ENCODE data around the gene SH3PXD2B. TPM values are rescaled to one million over a fixed set of nuclear protein-coding genes. Genes with fewer than 3 reads are reported as not detected.
A peak's percentile ranks its signal among the peaks of the same experiment; 100 is the strongest.

The SH3PXD2B gene
- total and polyA plus RNA-seq, 2 of the 13 experiments (the other 11 are each of a cell fraction or from before 2014, with no cell fraction given) = 3.4 to 4.6 TPM

DNA sequence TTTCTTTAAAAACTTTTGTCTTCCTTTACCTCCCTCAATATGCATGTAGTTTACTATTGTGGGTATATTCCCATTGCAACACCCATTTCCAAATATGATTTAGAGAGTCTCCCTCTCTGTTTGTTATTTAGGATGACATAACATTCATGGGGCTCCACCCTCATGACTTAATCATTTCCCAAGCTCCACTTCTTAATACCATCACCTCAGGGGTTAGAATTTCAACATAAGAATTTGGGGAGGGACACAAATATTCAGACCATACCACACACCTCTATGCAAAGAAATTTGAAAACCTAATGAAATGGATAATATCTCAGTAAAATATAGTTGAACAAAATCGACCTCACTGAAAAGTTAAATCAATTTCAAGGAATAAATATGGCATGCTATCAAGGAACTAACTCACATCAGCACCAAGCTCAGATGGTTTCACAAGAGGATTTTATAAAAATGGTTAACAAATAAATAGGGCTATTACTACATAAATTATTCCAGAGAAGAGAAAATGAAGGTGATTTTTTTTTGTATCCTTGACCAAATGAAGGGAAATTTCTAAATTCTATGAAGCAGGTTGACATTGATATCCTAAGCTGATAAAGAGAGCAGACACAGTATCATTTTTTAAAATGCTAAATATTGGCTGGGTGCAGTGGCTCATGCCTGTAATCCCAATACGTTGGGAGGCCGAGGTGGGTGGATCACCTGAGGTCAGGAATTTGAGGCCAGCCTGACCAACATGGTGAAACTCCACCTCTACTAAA is 150.6 kb downstream of the SH3PXD2B start:
- CTCF ChIA-PET (ENCODE audit: low intra/inter-chr PET ratio, low total read pairs) = no interaction called here
- H3K27me3 ChIP-seq (ENCODE audit: control insufficient read depth in 1 of 2, insufficient read depth in 2 of 2, low read length in 2 of 2) = no peaks in the 10 kb centered on the region; a peak in 1 of 5 replicates
- peak overlapping the region; percentile 66 for H3K4me2 ChIP-seq (ENCODE audit: low read depth, low read length)
- POLR2A ChIA-PET = interaction anchor here (1.2 to 1.8 kb wide), 2 partner anchors 14 to 21 kb away, joined by 4 to 5 read pairs; partner anchors contain the start of gene UBTD2
- in situ Hi-C loops (cut with HindIII; ENCODE audit: extremely low pct_ligation_motif_present, low pct_unique_long_range_greater_than_20kb) (no loop called here), intact Hi-C loops (cut with micrococcal nuclease; ENCODE audit: unreplicated experiment) (no loop called here)
- H2AFZ ChIP-seq (ENCODE audit: low read length) = no peak overlapping the region
- FAIRE-seq (no peak), ATAC-seq (peak; percentile 36; the same call in 1 of the 3 replicates), DNase-seq (ENCODE audit: low spot score) (no peak)
- H3K27ac ChIP-seq (ENCODE audit: extremely low read length, insufficient read depth, low read length) = no peak overlapping the region
- peaks cover 13% of the 10 kb centered on the region for H3K9me3 ChIP-seq (ENCODE audit: low read length)
- H3K4me3 ChIP-seq (replicated peaks in 1 of 3; ENCODE audit: insufficient read depth in 1 of 3, low read depth in 2 of 3, low read length in 3 of 3) = peak overlapping the region in 1 of 3 experiments; percentile 2; a peak in 1 of 6 replicates
- no peaks in the 10 kb centered on the region for H4K20me1 ChIP-seq (ENCODE audit: insufficient read depth, low read length)
- H3K36me3 ChIP-seq (replicated peaks in 1 of 2; ENCODE audit: control insufficient read depth in 1 of 2, insufficient read depth in 2 of 2, low read length in 2 of 2) = no peaks in the 10 kb centered on the region
- H3K9ac ChIP-seq (ENCODE audit: insufficient read depth, low read depth, low read length) = no peak overlapping the region
- peaks cover 32% of the 10 kb centered on the region for H3K4me1 ChIP-seq (ENCODE audit: insufficient read depth, low read length)
- 38% methylated on average over 3 of the region's 3 CpGs for WGBS (ENCODE audit: low lambda C conversion rate)
- BruUV-seq (replicated peaks) = no TSS peak
- H3K79me2 ChIP-seq (ENCODE audit: insufficient read depth, low read length) = no peaks in the 10 kb centered on the region
- 0 out of 2 replicates have a peak, but pooled peaks have one; percentile 7 for TF ChIP-seq NCOA2 (CRISPR knock-in tag; IDR thresholded peaks at IDR 0.05)
- TF ChIP-seq, protein P1, sequence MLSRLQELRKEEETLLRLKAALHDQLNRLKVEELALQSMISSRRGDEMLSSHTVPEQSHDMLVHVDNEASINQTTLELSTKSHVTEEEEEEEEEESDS (CRISPR knock-in tag; IDR thresholded peaks at IDR 0.05; ENCODE audit: borderline replicate concordance) = peak; percentile 99
- no peak for TF ChIP-seq ISL2 (CRISPR knock-in tag; IDR thresholded peaks at IDR 0.05)
- TF ChIP-seq, protein P2, sequence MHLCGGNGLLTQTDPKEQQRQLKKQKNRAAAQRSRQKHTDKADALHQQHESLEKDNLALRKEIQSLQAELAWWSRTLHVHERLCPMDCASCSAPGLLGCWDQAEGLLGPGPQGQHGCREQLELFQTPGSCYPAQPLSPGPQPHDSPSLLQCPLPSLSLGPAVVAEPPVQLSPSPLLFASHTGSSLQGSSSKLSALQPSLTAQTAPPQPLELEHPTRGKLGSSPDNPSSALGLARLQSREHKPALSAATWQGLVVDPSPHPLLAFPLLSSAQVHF (CRISPR knock-in tag; IDR thresholded peaks at IDR 0.05) = no peak
- no peak for TF ChIP-seq ZNF468 (CRISPR knock-in tag; IDR thresholded peaks at IDR 0.05)
- no peak for TF ChIP-seq KDM3A (CRISPR knock-in tag; IDR thresholded peaks at IDR 0.05; ENCODE audit: low read depth)
- no peak for TF ChIP-seq ZBTB7A (CRISPR knock-in tag; IDR thresholded peaks at IDR 0.05)
- no peak for TF ChIP-seq ZMYM3 (CRISPR knock-in tag; IDR thresholded peaks at IDR 0.05)
- TF ChIP-seq NFE2L2 (IDR thresholded peaks at IDR 0.05; ENCODE audit: low read length) = no peak
- no peak for TF ChIP-seq JDP2 (CRISPR knock-in tag; IDR thresholded peaks at IDR 0.05; ENCODE audit: borderline replicate concordance)
- peak in 1 of 2 experiments; percentile 35; a peak in 1 of 4 replicates for TF ChIP-seq KLF16 (CRISPR knock-in tag; IDR thresholded peaks at IDR 0.05)
- TF ChIP-seq, protein P3, sequence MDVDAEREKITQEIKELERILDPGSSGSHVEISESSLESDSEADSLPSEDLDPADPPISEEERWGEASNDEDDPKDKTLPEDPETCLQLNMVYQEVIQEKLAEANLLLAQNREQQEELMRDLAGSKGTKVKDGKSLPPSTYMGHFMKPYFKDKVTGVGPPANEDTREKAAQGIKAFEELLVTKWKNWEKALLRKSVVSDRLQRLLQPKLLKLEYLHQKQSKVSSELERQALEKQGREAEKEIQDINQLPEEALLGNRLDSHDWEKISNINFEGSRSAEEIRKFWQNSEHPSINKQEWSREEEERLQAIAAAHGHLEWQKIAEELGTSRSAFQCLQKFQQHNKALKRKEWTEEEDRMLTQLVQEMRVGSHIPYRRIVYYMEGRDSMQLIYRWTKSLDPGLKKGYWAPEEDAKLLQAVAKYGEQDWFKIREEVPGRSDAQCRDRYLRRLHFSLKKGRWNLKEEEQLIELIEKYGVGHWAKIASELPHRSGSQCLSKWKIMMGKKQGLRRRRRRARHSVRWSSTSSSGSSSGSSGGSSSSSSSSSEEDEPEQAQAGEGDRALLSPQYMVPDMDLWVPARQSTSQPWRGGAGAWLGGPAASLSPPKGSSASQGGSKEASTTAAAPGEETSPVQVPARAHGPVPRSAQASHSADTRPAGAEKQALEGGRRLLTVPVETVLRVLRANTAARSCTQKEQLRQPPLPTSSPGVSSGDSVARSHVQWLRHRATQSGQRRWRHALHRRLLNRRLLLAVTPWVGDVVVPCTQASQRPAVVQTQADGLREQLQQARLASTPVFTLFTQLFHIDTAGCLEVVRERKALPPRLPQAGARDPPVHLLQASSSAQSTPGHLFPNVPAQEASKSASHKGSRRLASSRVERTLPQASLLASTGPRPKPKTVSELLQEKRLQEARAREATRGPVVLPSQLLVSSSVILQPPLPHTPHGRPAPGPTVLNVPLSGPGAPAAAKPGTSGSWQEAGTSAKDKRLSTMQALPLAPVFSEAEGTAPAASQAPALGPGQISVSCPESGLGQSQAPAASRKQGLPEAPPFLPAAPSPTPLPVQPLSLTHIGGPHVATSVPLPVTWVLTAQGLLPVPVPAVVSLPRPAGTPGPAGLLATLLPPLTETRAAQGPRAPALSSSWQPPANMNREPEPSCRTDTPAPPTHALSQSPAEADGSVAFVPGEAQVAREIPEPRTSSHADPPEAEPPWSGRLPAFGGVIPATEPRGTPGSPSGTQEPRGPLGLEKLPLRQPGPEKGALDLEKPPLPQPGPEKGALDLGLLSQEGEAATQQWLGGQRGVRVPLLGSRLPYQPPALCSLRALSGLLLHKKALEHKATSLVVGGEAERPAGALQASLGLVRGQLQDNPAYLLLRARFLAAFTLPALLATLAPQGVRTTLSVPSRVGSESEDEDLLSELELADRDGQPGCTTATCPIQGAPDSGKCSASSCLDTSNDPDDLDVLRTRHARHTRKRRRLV (CRISPR knock-in tag; IDR thresholded peaks at IDR 0.05) = peak; percentile 100
- TF ChIP-seq MTF1 (CRISPR knock-in tag; IDR thresholded peaks at IDR 0.05) = no peak
- no peak for TF ChIP-seq MIER3 (CRISPR knock-in tag; IDR thresholded peaks at IDR 0.05; ENCODE audit: borderline replicate concordance)
- no peak for TF ChIP-seq CBX1 (IDR thresholded peaks at IDR 0.05; ENCODE audit: low read depth)
- no peak for TF ChIP-seq ZNF792 (CRISPR knock-in tag; IDR thresholded peaks at IDR 0.05)
- no peak for TF ChIP-seq ZNF713 (CRISPR knock-in tag; IDR thresholded peaks at IDR 0.05)
- TF ChIP-seq ZMYM4 (CRISPR knock-in tag; IDR thresholded peaks at IDR 0.05) = no peak
- TF ChIP-seq RBM39 (IDR thresholded peaks at IDR 0.05; ENCODE audit: low read depth, low read length, poor library complexity, severe bottlenecking) = no peak
- TF ChIP-seq ONECUT2 (CRISPR knock-in tag; IDR thresholded peaks at IDR 0.05) = no peak
- TF ChIP-seq ATF7 (IDR thresholded peaks at IDR 0.05) = peak; percentile 58
- no peak for TF ChIP-seq ATF7 (CRISPR knock-in tag; IDR thresholded peaks at IDR 0.05)
